Neural cell (in vitro differentiated cells): ENCODE results near the gene SCN2A. TPM values are rescaled to one million over a fixed set of nuclear protein-coding genes. Genes with fewer than 3 reads are reported as not detected.

Experiments
- H2AFZ ChIP-seq: fragments of 200-600, 300-800 bp; sonication (generic), shearing (Covaris generic); 2 replicates; pipeline ENCODE4 v1.6.0; 2014; ENCODE audit warnings: low read depth, mild to moderate bottlenecking, antibody characterized with exemption, low read length, moderate library complexity
- H3F3A ChIP-seq: fragments of 200-600 bp; shearing (Covaris generic); 2 replicates; pipeline ENCODE4 v1.6.1; 2016; ENCODE audit warnings: mild to moderate bottlenecking, moderate library complexity, mixed read lengths, antibody characterized with exemption, low read length; ENCODE audit not compliant: insufficient read depth, poor library complexity, severe bottlenecking
- H3K27ac ChIP-seq: fragments of 200-600, 300-800 bp; sonication (generic), shearing (Covaris generic); 2 replicates; pipeline ENCODE4 v1.5.1; 2014; ENCODE audit warnings: mild to moderate bottlenecking, low read length, moderate library complexity
- H3K27me3 ChIP-seq: fragments of 300-800, 200-600 bp; sonication (generic), shearing (Covaris generic); 2 replicates; pipeline ENCODE4 v1.6.0; 2014; ENCODE audit warnings: mild to moderate bottlenecking, low read depth, low read length, moderate library complexity; ENCODE audit not compliant: insufficient read depth
- H3K36me3 ChIP-seq: fragments of 300-800, 200-600 bp; sonication (generic), shearing (Covaris generic); 2 replicates; pipeline ENCODE4 v1.5.1; 2014; ENCODE audit warnings: mild to moderate bottlenecking, antibody characterized with exemption, low read length, moderate library complexity; ENCODE audit not compliant: insufficient read depth
- H3K4me2 ChIP-seq: fragments of 300-800, 200-600 bp; sonication (generic), shearing (Covaris generic); 2 replicates; pipeline ENCODE4 v1.6.0; 2014; ENCODE audit warnings: mild to moderate bottlenecking, low read length
- H3K4me3 ChIP-seq: fragments of 300-800, 200-600 bp; sonication (generic), shearing (Covaris generic); 2 replicates; pipeline ENCODE4 v1.5.1; 2014; ENCODE audit warnings: mild to moderate bottlenecking, low read length, moderate library complexity
- H3K79me2 ChIP-seq: fragments of 200-600 bp; shearing (Covaris generic); replicated peaks from 2 replicates; pipeline ENCODE4 v1.6.0; 2014; ENCODE audit warnings: mild to moderate bottlenecking, low read length, moderate library complexity; ENCODE audit not compliant: insufficient read depth
- H3K9ac ChIP-seq: fragments of 300-800, 200-600 bp; sonication (generic), shearing (Covaris generic); 2 replicates; pipeline ENCODE4 v1.6.1; 2016; ENCODE audit warnings: mild to moderate bottlenecking, low read length, mixed read lengths
- H3K9me2 ChIP-seq: fragments of 200-600 bp; shearing (Covaris generic); 2 replicates; pipeline ENCODE4 v1.6.1; 2016; ENCODE audit warnings: mild to moderate bottlenecking, low read length, mixed read lengths; ENCODE audit not compliant: insufficient read depth
- H3K9me3 ChIP-seq: fragments of 200-600, 300-800 bp; sonication (generic), shearing (Covaris generic); 2 replicates; pipeline ENCODE4 v1.6.1; 2016; ENCODE audit warnings: mild to moderate bottlenecking, mixed run types, low read length, moderate library complexity, mixed read lengths
- H4K20me1 ChIP-seq: fragments of 200-600 bp; shearing (Covaris generic); 2 replicates; pipeline ENCODE4 v1.6.1; 2016; ENCODE audit warnings: mild to moderate bottlenecking, mixed run types; ENCODE audit not compliant: insufficient read depth
- EP300 ChIP-seq: fragments of 450-650 bp; conservative IDR thresholded peaks from 2 replicates; pipeline ENCODE4 v1.6.1; 2014; ENCODE audit warnings: antibody characterized with exemption, mild to moderate bottlenecking, moderate library complexity; ENCODE audit not compliant: poor library complexity, severe bottlenecking
- EZH2 ChIP-seq: fragments of 200-600, 300-800 bp; shearing (Covaris generic), sonication (generic); IDR thresholded peaks from 2 replicates; pipeline ENCODE4 v1.6.1; 2014; ENCODE audit warnings: antibody characterized with exemption, low read length, borderline replicate concordance, mild to moderate bottlenecking; ENCODE audit not compliant: insufficient read depth, poor library complexity, severe bottlenecking
- MXI1 ChIP-seq: fragments of 450-650 bp; conservative IDR thresholded peaks from 2 replicates; pipeline ENCODE4 v1.6.1; 2014; ENCODE audit warnings: antibody characterized with exemption, mild to moderate bottlenecking; ENCODE audit not compliant: poor library complexity, severe bottlenecking
- POLR2AphosphoS5 ChIP-seq: IDR thresholded peaks from 2 replicates; pipeline ENCODE4 v1.6.1; 2012
- RAD21 ChIP-seq: fragments of 450-650 bp; conservative IDR thresholded peaks from 2 replicates; pipeline ENCODE4 v1.6.1; 2014; ENCODE audit warnings: antibody characterized with exemption, mild to moderate bottlenecking, moderate library complexity
- SMC3 ChIP-seq: fragments of 450-650 bp; conservative IDR thresholded peaks from 2 replicates; pipeline ENCODE4 v1.6.1; 2014; ENCODE audit warnings: antibody characterized with exemption, mild to moderate bottlenecking, moderate library complexity; ENCODE audit not compliant: poor library complexity
- TAF1 ChIP-seq: IDR thresholded peaks from 2 replicates; pipeline ENCODE4 v1.6.1; 2012; ENCODE audit warnings: low read depth
- polyA plus RNA-seq: library from polyadenylated mRNA; depleted of rRNA; stranded (reverse); fragments of >200 nt; gene quantifications from 2 replicates; pipeline ENCODE4 v1.2.3, GENCODE V29; 2014
- TF ChIP-seq, protein P1 (sequence below): IDR thresholded peaks from 2 replicates; pipeline ENCODE4 v1.6.1; 2012; ENCODE audit warnings: borderline replicate concordance
- TF ChIP-seq, protein P2 (sequence below): fragments of 450-650 bp; IDR thresholded peaks from 2 replicates; pipeline ENCODE4 v1.5.1; 2014; ENCODE audit warnings: antibody characterized with exemption, mild to moderate bottlenecking, moderate library complexity; ENCODE audit not compliant: poor library complexity, severe bottlenecking

SCN2A gene
- polyA plus RNA-seq, 1 donor from 2014 or later: 57.4 TPM

DNA sequence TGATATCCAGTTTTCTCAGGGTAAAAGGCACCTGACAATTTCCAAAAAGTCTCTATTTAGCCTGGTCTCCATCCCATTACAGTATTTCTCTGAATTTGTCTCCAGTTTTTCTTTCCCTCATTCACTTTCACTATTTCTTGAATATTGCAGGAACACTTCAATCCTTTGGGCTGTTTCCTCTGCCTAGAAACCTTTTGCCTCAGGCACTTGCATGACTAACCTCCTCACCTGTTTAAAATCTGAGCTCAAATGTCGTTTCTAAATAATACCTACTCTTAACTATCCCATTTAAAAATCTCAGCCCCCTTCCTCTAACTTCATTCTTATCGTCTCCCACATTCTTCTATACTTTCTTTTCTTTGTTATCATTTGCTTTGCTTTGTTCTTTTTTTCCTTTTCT lies 9.0 kb downstream of the SCN2A start:
- no peaks in the 10 kb centered on the region for H3K9me2 ChIP-seq
- no peaks in the 10 kb centered on the region for H4K20me1 ChIP-seq
- H2AFZ ChIP-seq: no peak overlapping the region
- H3K4me2 ChIP-seq: no peak overlapping the region
- H3K9ac ChIP-seq: no peak overlapping the region
- no peaks in the 10 kb centered on the region for H3F3A ChIP-seq
- TF ChIP-seq SMC3 (no peak), MXI1 (no peak), TAF1 (no peak), POLR2AphosphoS5 (no peak), EP300 (no peak), EZH2 (no peak), RAD21 (no peak)
- TF ChIP-seq, protein P1, sequence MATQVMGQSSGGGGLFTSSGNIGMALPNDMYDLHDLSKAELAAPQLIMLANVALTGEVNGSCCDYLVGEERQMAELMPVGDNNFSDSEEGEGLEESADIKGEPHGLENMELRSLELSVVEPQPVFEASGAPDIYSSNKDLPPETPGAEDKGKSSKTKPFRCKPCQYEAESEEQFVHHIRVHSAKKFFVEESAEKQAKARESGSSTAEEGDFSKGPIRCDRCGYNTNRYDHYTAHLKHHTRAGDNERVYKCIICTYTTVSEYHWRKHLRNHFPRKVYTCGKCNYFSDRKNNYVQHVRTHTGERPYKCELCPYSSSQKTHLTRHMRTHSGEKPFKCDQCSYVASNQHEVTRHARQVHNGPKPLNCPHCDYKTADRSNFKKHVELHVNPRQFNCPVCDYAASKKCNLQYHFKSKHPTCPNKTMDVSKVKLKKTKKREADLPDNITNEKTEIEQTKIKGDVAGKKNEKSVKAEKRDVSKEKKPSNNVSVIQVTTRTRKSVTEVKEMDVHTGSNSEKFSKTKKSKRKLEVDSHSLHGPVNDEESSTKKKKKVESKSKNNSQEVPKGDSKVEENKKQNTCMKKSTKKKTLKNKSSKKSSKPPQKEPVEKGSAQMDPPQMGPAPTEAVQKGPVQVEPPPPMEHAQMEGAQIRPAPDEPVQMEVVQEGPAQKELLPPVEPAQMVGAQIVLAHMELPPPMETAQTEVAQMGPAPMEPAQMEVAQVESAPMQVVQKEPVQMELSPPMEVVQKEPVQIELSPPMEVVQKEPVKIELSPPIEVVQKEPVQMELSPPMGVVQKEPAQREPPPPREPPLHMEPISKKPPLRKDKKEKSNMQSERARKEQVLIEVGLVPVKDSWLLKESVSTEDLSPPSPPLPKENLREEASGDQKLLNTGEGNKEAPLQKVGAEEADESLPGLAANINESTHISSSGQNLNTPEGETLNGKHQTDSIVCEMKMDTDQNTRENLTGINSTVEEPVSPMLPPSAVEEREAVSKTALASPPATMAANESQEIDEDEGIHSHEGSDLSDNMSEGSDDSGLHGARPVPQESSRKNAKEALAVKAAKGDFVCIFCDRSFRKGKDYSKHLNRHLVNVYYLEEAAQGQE: no peak
- TF ChIP-seq, protein P2, sequence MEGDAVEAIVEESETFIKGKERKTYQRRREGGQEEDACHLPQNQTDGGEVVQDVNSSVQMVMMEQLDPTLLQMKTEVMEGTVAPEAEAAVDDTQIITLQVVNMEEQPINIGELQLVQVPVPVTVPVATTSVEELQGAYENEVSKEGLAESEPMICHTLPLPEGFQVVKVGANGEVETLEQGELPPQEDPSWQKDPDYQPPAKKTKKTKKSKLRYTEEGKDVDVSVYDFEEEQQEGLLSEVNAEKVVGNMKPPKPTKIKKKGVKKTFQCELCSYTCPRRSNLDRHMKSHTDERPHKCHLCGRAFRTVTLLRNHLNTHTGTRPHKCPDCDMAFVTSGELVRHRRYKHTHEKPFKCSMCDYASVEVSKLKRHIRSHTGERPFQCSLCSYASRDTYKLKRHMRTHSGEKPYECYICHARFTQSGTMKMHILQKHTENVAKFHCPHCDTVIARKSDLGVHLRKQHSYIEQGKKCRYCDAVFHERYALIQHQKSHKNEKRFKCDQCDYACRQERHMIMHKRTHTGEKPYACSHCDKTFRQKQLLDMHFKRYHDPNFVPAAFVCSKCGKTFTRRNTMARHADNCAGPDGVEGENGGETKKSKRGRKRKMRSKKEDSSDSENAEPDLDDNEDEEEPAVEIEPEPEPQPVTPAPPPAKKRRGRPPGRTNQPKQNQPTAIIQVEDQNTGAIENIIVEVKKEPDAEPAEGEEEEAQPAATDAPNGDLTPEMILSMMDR: no peak
- H3K36me3 ChIP-seq: no peaks in the 10 kb centered on the region
- H3K9me3 ChIP-seq: no peaks in the 10 kb centered on the region
- no peak overlapping the region for H3K4me3 ChIP-seq
- peaks cover 19% of the 10 kb centered on the region for H3K79me2 ChIP-seq
- no peaks in the 10 kb centered on the region for H3K27me3 ChIP-seq
- H3K27ac ChIP-seq: no peak overlapping the region

DNA sequence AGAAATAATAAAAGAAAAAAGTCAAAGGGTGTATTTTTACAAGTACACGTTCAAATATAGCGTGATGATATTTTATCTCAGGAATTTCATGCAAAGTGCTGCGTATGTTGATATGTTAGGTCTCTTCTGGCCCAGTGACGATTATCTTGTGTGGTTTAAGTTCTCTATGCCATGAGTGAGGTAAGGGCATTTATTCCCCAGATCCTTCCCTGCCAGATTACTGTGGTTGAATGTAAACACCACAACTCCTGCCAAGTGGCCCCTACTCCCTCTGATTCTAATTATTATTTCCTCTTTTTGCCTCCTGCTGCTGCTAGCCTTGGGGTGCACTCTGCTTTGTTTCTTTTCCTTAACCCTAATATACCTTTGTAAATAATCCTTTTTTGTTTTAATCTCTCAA lies 12.2 kb downstream of the SCN2A start:
- no peak overlapping the region for H3K4me3 ChIP-seq
- no peaks in the 10 kb centered on the region for H3K36me3 ChIP-seq
- no peaks in the 10 kb centered on the region for H3K9me2 ChIP-seq
- TF ChIP-seq SMC3 (no peak), MXI1 (no peak), POLR2AphosphoS5 (no peak)
- TF ChIP-seq, protein P1: no peak
- H3K27me3 ChIP-seq: no peaks in the 10 kb centered on the region
- no peak overlapping the region for H2AFZ ChIP-seq
- no peak overlapping the region for H3K27ac ChIP-seq
- H3F3A ChIP-seq: no peaks in the 10 kb centered on the region
- H3K9me3 ChIP-seq: no peaks in the 10 kb centered on the region
- H3K4me2 ChIP-seq: no peak overlapping the region
- no peaks in the 10 kb centered on the region for H4K20me1 ChIP-seq
- no peak overlapping the region for H3K9ac ChIP-seq
- peaks cover 4% of the 10 kb centered on the region for H3K79me2 ChIP-seq
